ENCODE results near the gene PKHD1. TPM values are rescaled to one million over a fixed set of nuclear protein-coding genes. Genes with fewer than 3 reads are reported as not detected.

Gene PKHD1
- total and polyA plus RNA-seq, 2 of the 13 experiments (the other 11 are each of a cell fraction or from before 2014, with no cell fraction given): 0.01 to 0.13 TPM

DNA sequence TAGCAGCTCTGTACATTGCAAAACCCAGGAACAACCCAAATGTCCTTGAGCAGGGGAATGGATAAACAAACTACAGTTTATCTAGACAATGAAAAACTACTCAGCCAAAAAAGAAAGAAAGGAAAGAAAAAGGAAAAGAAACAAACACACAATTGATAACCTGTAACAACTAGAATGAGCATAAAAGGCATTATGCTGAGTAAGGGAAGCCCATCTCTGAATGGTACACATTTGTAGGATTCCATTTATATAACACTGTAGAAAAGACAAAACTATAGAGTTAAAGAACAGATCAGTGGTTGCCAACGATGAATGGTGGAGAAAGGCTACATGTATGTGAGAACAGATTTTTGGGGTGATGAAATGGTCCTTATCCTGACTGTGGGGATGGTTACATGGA lies 454.0 kb downstream of the PKHD1 start:
- Histone ChIP-seq H3K79me2 (ENCODE audit: insufficient read depth, low read length) (no peaks in the 10 kb centered on the region), H3K27ac (ENCODE audit: extremely low read length, insufficient read depth, low read length) (no peak overlapping the region), H4K20me1 (ENCODE audit: insufficient read depth, low read length) (no peaks in the 10 kb centered on the region), H3K4me3 (replicated peaks in 1 of 3; ENCODE audit: insufficient read depth in 1 of 3, low read depth in 2 of 3, low read length in 3 of 3) (no peak overlapping the region), H3K4me2 (ENCODE audit: low read depth, low read length) (no peak overlapping the region), H3K4me1 (ENCODE audit: insufficient read depth, low read length) (no peaks in the 10 kb centered on the region), H3K27me3 (ENCODE audit: control insufficient read depth in 1 of 2, insufficient read depth in 2 of 2, low read length in 2 of 2) (no peaks in the 10 kb centered on the region), H2AFZ (ENCODE audit: low read length) (no peak overlapping the region), H3K9ac (ENCODE audit: insufficient read depth, low read depth, low read length) (no peak overlapping the region), H3K9me3 (ENCODE audit: low read length) (no peaks in the 10 kb centered on the region), H3K36me3 (replicated peaks in 1 of 2; ENCODE audit: control insufficient read depth in 1 of 2, insufficient read depth in 2 of 2, low read length in 2 of 2) (no peaks in the 10 kb centered on the region)
- in situ Hi-C loops (cut with HindIII; ENCODE audit: extremely low pct_ligation_motif_present, low pct_unique_long_range_greater_than_20kb): no loop called here
- intact Hi-C loops (cut with micrococcal nuclease; ENCODE audit: unreplicated experiment): no loop called here
- TF ChIP-seq ZNF10 (CRISPR knock-in tag; IDR thresholded peaks at IDR 0.05; ENCODE audit: borderline replicate concordance, low read depth) (no peak), ISL2 (CRISPR knock-in tag; IDR thresholded peaks at IDR 0.05) (no peak), MIER3 (CRISPR knock-in tag; IDR thresholded peaks at IDR 0.05; ENCODE audit: borderline replicate concordance) (no peak), TSC22D2 (CRISPR knock-in tag; IDR thresholded peaks at IDR 0.05; ENCODE audit: borderline replicate concordance) (no peak), MAFK (conservative IDR thresholded peaks at IDR 0.05 in 1 of 2, IDR thresholded peaks at IDR 0.05 in 1 of 2; ENCODE audit: low read length in 2 of 2) (peak; percentile 52 to 72; a peak in 3 of 4 replicates), U2AF1 (optimal IDR thresholded peaks at IDR 0.05; ENCODE audit: low read depth, low read length) (no peak), CEBPB (IDR thresholded peaks at IDR 0.05; ENCODE audit: borderline replicate concordance, low read depth, low read length) (no peak), SMYD3 (CRISPR knock-in tag; IDR thresholded peaks at IDR 0.05) (no peak), ZFYVE20 (CRISPR knock-in tag; IDR thresholded peaks at IDR 0.05; ENCODE audit: borderline replicate concordance, low read depth) (no peak), ZNF720 (CRISPR knock-in tag; IDR thresholded peaks at IDR 0.05) (no peak), MAFF (IDR thresholded peaks at IDR 0.05; ENCODE audit: low read depth, low read length) (peak; percentile 50), IKZF1 (IDR thresholded peaks at IDR 0.05) (no peak), ZUFSP (CRISPR knock-in tag; IDR thresholded peaks at IDR 0.05; ENCODE audit: borderline replicate concordance) (no peak), ZNF234 (CRISPR knock-in tag; conservative IDR thresholded peaks at IDR 0.05) (no peak)
- TF ChIP-seq, protein P1, sequence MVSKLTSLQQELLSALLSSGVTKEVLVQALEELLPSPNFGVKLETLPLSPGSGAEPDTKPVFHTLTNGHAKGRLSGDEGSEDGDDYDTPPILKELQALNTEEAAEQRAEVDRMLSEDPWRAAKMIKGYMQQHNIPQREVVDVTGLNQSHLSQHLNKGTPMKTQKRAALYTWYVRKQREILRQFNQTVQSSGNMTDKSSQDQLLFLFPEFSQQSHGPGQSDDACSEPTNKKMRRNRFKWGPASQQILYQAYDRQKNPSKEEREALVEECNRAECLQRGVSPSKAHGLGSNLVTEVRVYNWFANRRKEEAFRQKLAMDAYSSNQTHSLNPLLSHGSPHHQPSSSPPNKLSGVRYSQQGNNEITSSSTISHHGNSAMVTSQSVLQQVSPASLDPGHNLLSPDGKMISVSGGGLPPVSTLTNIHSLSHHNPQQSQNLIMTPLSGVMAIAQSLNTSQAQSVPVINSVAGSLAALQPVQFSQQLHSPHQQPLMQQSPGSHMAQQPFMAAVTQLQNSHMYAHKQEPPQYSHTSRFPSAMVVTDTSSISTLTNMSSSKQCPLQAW (CRISPR knock-in tag; IDR thresholded peaks at IDR 0.05): no peak
- ChIA-PET POLR2A (no interaction called here), CTCF (ENCODE audit: low intra/inter-chr PET ratio, low total read pairs) (no interaction called here)
- DNase-seq (ENCODE audit: low spot score) (no peak), ATAC-seq (no peak), FAIRE-seq (no peak)
- BruUV-seq (replicated peaks): no TSS peak
- 0% methylated on average over 1 of the region's 1 CpG for WGBS (ENCODE audit: low lambda C conversion rate)

Data from HepG2 (cell line).